GM18909 (cell line): ENCODE measurements around the gene ABCA4.
"Not testable (repeated sequence)": the region's sequence is repeated elsewhere in the genome, so short reads cannot be mapped to it uniquely, and the experiment has no call there.

Experiments
- ATAC-seq: cut with Tn5 transposase; IDR thresholded peaks from one replicate; pipeline ENCODE4 v1.9.1; 2021; ENCODE audit warnings: mild to moderate bottlenecking; ENCODE audit not compliant: unreplicated experiment, poor library complexity

ABCA4 gene

GRCh38 chr1:94011709-94012595 is 109.0 kb downstream of the ABCA4 start:
- no peak for ATAC-seq

GRCh38 chr1:94011129-94011528 is 109.8 kb downstream of the ABCA4 start:
- no peak for ATAC-seq

GRCh38 chr1:94009304-94009703 is 111.6 kb downstream of the ABCA4 start:
- no peak for ATAC-seq

DNA sequence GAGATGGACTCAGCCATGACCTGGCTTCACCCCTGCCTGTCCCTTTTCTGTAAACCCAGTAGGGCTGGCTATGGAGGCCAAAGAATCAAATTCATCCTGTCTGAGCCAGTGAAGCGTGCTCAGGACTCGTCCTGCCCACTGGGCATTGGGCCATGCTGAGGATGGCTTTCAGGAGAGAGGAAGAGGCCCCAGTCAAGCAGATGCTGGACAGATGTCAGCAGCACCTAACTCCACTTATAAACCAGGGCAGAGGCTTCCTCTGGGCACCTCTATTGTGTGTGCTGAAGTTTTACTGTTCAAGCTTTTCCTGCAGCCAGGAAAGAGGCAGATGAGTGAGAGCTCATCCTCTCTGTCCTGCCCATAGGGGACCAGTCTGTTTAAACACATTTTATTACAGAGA is 114.3 kb downstream of the ABCA4 start:
- ATAC-seq = no peak

DNA sequence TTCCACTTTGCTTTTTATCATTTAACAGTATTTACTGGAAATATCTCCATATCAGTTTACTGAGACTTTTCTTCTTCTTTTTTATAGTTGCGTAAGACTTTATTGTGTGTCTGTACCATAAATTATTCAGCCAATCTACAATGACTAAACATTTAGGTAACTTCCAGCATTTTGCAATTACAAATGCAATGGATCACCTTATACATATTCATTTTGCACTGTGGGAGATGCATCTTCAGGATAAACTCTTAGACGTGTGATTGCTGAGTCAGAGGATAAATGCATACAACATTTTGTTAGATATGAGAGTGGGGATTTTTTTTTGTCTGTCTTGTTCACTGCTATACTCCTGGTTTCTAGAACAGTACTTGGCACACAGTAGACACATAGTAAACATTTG is 116.0 kb downstream of the ABCA4 start:
- no peak for ATAC-seq

GRCh38 chr1:94002046-94002787 is 118.7 kb downstream of the ABCA4 start:
- ATAC-seq = no peak

DNA sequence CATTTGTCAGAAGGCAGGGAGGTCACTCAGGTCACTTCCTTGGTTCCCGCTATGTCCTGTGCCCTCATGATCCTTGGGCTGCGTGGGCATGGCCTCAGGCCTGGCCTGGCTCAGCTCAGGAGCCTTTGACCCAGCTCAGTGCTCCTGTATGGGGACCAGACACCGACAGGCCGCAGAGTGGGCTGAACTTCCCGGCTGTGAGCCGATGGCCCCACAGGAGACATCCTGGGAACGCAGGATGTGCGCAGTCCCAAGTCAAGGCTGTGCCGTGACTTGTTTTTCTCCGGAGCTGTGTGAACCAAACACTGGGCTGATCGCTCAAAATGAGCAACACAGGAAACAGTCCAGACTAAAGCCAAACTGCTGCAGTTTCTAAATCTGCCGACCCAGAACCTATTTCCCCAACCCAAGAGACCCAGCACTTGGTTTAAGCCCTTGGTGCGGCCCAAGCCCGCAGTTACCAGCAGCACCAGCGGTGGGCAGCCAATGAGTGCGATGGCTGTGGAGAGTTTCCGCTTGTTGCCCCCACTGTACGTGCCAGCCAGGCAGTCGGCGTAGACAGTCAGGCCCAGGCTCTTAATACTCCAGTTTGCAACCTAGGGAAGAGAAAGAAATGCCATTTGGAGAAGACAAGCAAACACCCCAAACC is 119.4 kb downstream of the ABCA4 start:
- no peak for ATAC-seq

DNA sequence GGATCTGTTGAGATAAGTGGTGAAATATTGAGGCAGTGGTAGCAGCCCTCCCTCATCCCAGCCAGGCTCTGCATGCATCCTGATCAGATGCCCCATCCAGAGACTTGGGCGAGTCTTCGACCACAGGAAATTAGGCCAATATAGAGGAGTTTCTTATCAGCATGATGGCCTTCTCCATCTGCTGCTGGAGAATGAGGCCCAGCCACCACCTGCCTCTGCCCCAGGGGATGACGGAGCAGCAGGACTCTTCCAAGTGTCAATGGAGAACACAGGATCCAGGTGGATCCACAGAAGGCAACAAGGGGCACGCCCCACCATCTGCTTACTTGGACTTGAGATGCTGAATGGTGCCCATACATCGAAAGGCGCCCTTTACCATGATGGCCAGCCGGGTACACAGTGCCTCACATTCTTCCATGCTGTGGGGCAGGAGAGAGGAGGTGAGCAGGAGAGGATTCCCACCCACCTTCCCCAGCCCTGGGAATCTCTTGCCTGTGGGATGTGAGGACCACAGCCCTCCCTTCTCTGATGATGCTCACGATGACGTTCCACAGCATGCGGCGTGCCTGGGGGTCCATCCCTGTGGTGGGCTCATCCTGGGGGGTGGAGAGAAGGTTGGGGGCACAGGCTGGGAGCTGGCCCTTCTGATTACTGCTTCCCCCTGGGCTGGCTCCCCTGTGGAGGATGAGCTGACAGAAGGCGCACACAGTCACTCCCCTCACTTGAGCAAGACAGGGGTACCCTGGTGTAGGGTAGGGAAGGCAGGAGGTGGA is 120.3 kb downstream of the ABCA4 start:
- ATAC-seq = no peak

DNA sequence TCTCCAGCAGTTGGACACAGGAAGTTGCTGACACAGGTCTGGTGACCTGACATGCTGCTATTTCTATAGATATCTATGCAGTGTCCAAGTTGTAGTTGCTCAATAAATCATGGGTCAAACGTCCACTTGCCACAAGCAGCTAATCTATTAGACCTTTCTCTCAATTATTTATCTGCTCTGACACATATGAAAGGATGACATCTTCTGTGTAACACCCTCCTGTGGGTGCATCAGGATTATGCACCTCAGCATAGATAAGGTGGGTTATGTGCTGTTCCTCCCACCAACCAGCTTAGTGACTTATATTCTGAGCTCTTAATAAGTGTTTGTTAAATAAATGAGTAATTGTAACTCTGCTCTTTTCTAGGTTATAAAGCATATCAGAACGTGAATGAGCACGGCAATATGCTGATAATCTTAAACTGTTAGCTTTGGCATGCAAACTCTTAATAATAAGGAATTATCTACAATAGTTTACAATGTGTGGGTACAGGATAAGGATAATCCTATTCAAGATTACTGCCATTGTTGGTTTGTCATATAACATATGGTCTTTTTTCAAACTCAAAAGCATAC is 121.0 kb downstream of the ABCA4 start:
- ATAC-seq = no peak

GRCh38 chr1:93998532-93998931 is 122.4 kb downstream of the ABCA4 start:
- not testable (repeated sequence) for ATAC-seq

DNA sequence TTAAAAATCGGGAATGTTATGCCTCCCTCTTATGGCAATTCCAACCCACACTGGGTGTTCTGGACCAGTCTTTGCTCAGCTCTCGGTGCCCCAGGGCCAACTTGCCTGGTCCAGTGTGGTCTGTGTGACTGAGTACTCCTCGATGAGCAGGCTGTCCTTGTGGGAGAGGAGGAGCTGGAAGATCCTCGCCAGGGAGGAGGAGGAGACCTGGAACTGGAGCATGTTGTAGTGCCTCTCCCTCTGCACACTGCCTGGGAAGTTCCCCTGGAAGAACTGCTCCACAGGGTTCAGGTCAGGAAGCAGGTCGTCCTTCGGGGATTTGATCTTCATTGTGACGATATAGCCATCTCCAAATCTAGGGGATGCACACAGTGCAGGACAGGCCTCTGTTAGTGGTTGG is 123.2 kb downstream of the ABCA4 start:
- ATAC-seq = no peak

DNA sequence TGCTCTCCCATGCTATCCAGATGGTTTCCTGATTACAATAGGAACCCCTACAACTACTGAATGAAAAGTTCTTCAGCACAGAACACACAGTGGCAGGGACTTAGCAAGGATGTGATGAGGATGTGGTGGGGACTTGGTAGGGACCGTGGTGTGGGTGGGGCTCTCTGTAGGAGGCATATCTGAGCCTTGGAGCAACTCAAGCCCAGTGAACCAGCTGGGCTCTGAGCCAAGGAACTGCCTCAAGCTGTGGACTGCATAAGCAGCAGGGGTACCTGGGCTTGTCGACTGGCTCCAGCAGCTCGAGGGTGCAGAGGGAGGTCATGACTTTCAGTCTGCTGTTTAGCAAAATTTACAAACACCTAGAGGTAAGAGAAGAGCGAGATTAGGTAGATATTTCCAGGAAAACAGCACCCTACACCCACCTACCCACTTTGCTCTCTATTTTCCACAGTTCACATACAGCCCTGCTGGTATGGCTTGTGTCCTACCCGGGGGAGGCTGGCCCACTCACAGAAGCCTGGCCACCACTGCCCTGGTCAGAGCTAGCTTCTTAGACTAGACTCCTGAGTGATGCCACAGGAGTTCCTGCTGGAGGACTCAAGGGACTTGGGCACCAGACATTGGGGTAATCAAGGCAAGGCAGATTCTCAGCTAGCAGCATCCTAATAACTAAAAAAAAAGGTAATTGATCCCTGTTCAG is 125.0 kb downstream of the ABCA4 start:
- ATAC-seq = no peak

DNA sequence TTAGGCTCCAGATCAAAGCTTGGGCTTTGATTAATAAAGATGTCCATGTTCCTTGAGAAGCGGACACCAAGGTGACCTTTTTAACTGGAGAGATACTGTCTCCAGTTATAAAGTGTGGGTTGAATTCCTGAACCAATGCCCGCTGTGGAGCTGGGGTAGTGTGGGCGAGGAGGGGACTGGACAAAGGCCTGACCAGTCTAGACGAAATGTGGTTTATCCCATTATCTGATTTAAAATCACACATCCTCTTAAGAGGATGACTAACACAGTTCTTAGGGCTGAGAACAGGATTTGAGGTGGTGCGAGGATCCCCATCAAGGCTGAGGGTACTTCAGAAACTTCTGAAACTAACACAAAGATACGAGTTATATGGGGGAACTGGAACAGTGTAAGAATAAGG is 127.2 kb downstream of the ABCA4 start:
- no peak for ATAC-seq

- no peak for ATAC-seq
Measured at GRCh38 chr1:93992954-93993353, 128.0 kb downstream of the ABCA4 start.

GRCh38 chr1:93992190-93992589 is 128.8 kb downstream of the ABCA4 start:
- ATAC-seq = no peak

DNA sequence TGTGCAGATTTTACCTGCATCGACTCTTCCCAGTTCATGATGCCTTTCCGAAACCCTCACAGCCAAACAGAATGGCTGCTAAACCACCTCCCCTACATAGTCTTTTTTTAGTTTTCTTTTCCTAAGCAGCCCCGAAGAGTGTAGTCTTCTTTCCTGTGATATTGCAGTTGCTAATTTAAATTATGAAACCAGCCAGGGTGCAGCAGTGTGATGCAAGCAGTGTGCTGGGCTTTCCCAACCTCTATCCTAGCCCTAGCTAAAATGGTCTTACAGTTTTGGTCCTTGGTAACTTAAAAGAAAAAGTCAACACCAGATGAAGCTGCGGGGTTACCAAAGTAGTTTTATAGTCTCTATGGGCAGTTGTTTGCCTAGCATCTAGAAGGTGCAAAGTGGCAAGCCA is 129.7 kb downstream of the ABCA4 start:
- ATAC-seq = no peak

DNA sequence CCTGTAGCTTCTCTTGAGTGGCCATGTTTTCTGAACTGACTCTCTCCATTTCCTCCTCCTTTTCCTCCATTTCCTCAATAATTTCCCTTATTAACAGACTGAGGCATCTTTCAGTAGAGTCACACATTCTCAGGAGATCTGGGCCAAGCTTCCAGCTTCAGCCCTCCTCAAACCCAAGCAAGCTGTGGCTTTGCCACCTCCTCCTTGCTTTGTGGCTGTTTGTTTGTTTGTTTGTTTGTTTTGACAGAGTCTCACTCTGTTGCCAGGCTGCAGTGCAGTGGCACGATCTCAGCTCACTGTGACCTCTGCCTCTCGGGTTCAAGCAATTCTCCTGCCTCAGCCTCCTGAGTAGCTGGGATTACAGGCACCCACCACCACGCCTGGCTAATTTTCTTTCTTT is 130.5 kb downstream of the ABCA4 start:
- not testable (repeated sequence) for ATAC-seq

DNA sequence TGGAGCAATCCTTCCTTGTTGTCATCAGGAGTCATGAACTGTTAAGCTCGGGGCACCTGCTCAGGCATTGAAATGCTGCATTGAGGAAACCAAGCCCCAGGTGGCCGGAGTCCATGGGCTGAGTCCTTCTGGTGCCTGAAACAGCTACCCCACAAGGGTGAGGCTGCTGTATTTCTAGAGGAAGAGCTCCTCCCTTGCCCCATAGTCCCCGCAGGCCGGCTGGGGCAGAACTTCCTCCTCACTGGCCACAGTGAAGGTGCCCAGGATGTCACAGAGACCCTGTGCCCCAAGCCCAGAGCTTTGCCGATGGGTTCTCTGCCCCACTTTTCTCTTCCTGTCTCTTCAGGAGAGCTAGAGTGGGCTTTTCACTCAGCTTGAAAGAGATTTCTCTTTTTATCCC is 130.9 kb downstream of the ABCA4 start:
- no peak for ATAC-seq

DNA sequence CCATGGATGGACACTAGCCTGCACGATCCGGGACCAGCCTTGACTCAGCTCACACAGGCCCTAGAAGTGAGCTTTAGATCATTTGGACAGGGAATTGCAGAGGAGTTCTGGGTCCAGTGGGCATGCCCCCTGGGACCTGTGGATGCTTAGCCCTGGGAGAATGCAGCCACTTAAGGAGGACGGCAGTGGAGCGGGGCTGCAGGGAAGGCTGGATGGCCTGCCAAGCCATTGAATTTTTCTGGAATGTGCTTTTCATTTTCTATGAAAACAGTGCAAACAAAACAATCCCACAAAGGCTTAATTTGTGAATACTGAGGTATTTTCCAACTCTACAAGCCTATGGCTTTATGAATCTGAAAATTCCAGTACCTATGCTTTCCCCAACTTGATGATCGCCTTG is 131.3 kb downstream of the ABCA4 start:
- ATAC-seq = no peak
